NCI-H2107 (cell line): ENCODE data around the gene FUNDC2.
"Not testable (repeated sequence)": the region's sequence is repeated elsewhere in the genome, so short reads cannot be mapped to it uniquely, and the experiment has no call there.

ENCODE experiments used
- DNase-seq: peaks from one replicate; lab custom pipeline; 2025; lab: John Stamatoyannopoulos, UW

Gene FUNDC2, protein sequence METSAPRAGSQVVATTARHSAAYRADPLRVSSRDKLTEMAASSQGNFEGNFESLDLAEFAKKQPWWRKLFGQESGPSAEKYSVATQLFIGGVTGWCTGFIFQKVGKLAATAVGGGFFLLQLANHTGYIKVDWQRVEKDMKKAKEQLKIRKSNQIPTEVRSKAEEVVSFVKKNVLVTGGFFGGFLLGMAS

GRCh38 chrX:155026727-155027508 is at the start of gene FUNDC2:
Gene FUNDC2 (plus strand): TSS chrX:155026844. CDS start chrX:155026939, 95 bp downstream.
- peak; percentile 95 for DNase-seq

GRCh38 chrX:154979629-154980028 is 47.0 kb upstream of the FUNDC2 start:
- no peak for DNase-seq

GRCh38 chrX:154980330-154981115 is 46.1 kb upstream of the FUNDC2 start:
- DNase-seq: peak; percentile 51

DNA sequence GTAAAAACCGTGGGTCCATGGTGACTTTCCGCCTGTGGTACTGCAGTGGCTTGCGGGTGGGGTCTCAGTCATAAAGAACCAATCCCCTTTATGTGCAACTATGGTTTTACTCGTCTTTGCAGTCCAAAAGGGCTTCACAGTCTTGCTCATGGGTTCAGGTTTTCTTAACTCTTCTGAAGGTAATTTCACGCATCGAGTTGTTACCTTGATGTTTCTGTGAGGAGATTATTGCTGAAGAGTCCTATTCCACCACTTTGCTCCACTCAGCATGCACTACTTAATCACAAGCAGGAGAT is 45.6 kb upstream of the FUNDC2 start:
- DNase-seq: no peak

DNA sequence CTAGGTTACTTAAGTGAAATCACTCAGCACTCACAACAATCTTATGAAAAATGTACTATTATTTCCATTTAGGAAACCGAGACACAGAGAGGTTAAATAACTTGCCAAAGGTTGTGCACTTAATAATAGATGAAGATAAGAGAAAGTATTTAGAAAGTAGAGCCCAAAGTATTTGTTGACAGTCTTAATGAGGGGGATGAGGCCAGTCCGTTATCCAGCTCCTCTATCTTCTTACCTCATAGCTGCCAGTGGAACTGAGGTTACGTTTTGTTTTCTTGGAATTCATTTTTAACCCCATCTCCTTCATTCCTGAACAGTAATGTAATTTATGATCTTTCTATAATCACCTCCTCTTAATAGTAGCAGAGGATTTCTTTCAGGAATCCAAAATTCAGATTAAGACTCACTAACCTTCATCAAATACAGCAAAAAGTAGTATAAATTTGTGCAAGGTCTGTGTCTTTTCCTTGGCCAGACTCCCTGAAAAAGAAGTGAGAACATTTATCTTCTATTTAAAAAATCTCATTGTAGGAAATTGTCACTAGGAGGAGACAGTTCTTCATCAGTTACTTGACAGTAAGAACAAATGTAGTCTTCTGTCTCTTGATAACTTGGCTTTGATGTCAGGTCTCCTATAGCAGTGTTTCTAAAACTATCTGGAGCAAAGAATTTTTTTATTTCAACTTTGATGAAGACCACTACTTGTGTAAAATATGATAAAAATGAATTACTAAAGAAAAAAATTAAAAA is 39.6 kb upstream of the FUNDC2 start:
- no peak for DNase-seq

DNA sequence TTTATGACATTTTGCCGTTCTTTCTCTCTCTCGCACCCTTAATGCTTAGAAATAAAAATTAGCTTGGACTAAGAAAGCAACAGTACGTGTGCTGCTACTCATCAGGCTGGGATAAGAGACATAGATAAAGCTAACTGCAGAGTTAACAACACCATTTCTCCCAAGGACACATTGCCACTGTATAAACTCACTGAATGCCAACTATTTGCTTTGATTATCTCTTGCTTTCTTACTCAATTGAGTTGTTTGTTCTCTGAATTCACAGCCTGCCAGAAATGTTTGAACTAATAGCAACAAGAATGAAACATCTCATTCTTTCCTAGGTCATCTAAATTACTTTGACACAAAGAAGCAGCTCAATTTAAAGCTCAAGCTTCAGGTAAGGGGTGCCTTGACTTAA is 38.7 kb upstream of the FUNDC2 start:
- no peak for DNase-seq

DNA sequence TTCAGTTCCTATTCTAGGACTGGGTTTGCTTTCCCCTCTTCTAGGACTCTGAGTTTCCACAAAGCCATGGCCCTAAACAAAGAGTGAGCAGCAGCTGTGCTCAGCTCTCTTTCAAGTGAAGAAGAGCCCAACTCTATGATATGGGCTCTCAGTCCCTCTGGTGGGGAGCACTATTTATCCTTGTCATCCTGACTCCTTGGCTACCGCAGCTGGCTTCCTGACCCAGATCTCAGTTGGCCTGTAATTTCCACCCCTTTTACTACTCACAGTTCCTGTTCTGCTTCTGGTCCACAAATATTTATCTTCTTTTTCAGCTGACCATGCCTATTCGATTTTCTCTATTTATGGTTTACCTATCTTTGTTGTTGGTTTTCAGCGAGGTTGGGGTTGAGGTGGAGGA is 37.9 kb upstream of the FUNDC2 start:
- DNase-seq: no peak

DNA sequence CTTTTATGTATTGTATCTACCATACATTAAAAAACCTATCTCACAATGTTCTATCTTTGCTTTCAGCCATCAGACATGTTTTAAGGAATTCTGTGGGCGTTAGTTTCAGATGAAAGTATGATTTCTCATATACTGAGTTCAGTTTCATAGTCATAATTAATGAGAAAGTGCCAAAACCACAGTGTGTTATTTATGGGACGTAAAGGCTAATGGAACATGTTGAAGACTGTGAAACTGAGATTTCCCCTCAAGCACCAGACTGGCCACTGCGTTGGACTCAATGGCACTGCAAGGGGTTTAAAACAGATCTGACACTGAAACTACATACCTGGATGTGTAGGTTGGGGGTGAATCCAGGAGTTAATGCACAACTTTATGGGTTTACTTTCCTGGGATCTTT is 36.1 kb upstream of the FUNDC2 start:
- DNase-seq: no peak

DNA sequence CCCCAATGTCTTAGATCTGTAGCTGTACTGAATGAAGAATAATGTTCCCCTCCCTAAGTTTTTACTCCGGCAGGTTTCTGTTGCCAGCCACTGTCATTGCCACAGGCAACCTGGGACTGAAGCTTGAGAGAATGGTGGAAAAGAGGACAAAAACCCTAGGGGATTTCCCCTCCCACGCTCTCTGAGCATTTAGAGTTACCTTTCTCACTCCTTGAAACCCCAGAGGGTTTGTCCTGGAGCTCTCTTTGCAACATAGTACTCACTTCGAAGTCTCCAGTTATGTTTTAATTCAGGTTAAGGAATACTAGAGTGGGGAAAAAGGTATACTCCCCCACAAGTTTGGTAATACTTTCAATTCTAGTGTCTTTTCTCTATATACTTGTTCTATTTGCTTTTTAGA is 35.6 kb upstream of the FUNDC2 start:
- DNase-seq: no peak

- DNase-seq: no peak
Observed at GRCh38 chrX:154991476-154991875, 35.2 kb upstream of the FUNDC2 start.

DNA sequence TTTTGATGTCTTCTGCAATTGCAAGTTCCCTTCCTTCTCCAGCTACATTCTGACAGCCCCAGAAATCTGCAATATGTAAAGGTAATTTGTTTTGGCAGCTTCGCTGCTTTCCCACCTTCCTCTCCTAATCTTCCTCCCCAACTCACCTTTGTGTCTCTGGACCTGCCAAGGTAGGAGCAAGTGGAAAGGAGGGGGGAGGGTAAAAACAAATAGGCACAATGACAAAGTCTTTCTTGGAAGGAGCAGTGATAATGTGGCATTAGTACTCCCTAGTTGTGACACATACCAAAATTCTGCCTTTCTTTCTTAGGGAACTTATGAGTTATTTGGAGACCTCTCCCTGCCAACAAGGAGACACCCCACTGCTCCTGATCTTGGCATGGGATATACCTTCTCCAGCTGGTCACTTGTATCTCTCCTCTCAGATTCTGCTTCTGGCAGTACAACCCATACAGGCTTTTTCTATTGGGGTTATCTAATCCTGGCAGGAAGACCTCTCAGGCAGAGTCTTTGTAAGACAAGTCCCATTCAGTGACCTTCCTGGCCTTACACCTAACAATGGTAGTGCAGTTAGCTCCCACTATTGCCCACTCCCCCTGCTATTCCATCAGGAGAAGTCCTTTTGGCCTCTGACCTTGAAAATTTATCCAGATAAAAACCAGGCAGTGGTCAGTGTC is 28.3 kb upstream of the FUNDC2 start:
- DNase-seq: no peak

- DNase-seq: no peak
Observed at GRCh38 chrX:155000841-155001240, 25.8 kb upstream of the FUNDC2 start.

DNA sequence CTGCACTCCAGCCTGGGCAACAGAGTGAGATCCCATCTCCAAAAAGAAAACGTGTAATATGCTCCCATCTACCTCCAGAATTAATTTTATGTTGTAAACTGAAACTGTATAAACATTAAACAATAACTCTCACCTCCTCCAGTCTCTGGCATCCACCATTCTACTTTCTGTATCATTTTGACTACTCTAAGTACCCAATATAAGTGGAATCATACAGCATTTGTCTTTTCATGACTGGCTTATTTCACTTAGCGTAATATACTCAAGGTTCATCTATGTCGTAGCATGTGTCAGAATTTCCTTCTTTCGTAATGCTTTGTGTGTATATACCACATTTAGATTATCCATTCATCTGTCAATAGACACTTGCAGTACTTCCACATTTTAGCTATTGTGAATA is 24.8 kb upstream of the FUNDC2 start:
- no peak for DNase-seq

DNA sequence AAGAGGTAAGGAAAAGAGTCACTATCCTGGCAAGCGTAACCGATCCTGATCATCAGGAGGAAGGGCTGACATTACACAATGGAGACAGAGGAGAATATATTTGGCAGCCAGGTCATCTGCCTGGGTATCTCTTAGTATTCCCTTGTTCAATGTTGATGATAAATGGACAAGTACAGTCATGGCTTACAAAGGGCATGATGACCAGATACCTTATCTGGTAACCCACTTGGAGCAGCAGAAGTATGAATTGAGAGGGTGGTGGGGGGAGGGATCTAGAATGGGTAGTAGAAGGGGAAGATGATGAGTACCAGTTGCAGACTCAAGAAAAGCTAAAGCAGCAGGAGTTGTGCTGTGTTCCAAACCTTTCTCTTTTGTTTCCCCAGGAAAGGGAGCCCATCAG is 21.5 kb upstream of the FUNDC2 start:
- DNase-seq: no peak

DNA sequence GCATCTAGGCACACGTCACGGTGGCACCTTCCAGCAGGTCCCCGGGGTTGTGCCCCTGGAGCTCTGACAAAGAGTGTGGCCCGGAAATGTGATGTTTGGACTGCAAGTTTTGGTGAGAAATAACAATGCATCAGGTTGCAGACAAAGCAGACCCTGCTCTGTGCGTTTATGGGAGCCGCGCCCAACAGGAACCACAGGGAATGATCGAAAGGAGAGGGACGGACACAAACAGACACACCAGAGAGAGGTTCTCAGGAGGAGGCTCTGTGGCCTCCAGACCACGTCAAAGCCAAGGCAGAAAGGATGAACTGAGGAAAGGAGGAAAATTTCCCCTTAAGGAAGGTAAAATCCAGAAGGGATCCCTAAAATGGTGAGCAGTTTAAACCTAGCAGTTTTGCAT is 20.3 kb upstream of the FUNDC2 start:
- not testable (repeated sequence) for DNase-seq

DNA sequence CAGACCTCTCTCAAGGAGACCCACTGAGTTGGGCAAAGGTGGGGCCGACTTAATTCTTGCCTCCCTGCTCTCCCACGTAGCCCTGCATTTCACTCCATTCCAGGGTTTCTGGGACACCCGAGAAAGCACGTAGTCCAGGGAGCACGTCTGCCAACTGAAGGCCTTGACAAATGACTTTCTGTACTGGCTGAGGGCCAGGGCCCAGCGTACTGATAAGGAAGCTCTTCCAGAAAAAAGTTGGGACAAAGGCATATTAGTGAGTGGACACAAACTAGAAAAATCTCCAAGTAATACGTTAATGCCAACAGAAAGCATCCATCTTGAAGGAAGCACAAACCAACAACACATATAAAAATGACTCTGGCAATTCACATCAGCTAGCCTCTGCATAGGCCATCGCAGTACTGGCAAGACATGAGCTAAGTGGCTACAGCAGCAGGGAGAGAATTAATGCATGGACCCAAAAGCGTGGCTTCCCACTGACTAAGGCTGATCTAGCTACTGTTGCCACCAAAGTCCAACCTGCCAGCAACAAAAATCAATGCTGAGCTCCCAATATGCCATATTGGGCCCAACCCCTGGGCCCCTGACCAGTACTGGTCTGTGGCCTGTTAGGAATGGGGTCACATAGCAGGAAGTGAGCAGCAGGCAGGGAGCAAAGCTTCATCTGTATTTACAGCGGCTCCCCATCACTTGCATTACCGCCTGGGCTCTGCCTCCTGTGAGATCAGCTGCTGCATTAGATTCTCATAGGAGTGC is 19.6 kb upstream of the FUNDC2 start:
- DNase-seq: not testable (repeated sequence)

DNA sequence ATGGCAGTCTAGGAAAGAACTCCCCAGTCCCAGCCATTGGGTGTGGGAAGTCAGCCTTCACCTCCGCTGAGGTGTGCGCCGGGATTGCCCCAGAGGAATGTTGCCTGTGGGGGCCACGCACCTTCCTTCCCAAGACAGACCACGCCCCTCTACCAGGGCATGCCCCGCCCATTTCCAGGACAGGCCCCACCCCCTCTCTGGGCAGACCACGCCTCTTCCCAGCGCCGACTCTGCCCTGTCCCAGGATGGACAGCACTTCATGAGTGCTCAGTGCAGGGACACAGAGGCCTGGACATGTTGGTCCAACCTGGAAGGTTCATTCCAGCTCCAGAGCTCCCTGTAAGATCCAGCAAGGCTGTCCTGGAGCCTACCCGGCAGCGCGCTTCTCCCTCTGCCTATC is 18.1 kb upstream of the FUNDC2 start:
- not testable (repeated sequence) for DNase-seq

- no peak for DNase-seq
Observed at GRCh38 chrX:155009994-155010472, 16.6 kb upstream of the FUNDC2 start.

DNA sequence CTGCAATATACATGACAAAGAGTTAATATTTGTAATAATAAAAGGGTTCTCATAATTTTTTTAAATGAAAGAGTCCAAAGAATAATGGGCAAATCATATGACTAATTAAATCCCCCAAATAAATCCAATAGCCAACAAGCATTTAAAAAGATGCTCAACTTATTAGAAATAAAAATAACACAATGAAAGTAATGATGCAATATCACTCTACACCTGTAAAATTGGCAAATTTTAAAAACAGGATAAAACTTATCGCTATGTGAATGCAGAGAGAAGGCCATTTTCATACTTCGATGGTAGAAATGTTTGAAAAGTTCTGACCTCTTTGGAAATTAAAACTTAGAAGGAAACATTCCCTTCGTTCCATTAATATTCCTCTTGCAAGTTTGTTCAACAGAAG is 6.1 kb upstream of the FUNDC2 start:
- no peak for DNase-seq

GRCh38 chrX:155022585-155022984 is 4.1 kb upstream of the FUNDC2 start, which contains the start of gene F8:
Gene F8 (minus strand): TSS chrX:155022723. CDS start chrX:155022552, 171 bp downstream.
- no peak for DNase-seq
